GM21423 (cell line): ENCODE data around the gene AKAP3.
A peak's percentile ranks its signal among the peaks of the same experiment; 100 is the strongest.

Experiments used
- ATAC-seq: cut with Tn5 transposase; IDR thresholded peaks from one replicate; pipeline ENCODE4 v1.9.1; 2021; ENCODE audit warnings: mild to moderate bottlenecking, moderate library complexity; ENCODE audit not compliant: unreplicated experiment

AKAP3 gene

GRCh38 chr12:4603421-4603820, 45.4 kb downstream of the AKAP3 start:
- no peak for ATAC-seq

GRCh38 chr12:4595881-4596280, 53.0 kb downstream of the AKAP3 start:
- ATAC-seq: no peak

- ATAC-seq: no peak
These were observed 57.6 kb downstream of the AKAP3 start for GRCh38 chr12:4591180-4591687.

GRCh38 chr12:4589941-4590340, 58.9 kb downstream of the AKAP3 start:
- no peak for ATAC-seq

- no peak for ATAC-seq
These were observed 59.9 kb downstream of the AKAP3 start for GRCh38 chr12:4588916-4589315.

- ATAC-seq: no peak
These were observed 61.7 kb downstream of the AKAP3 start for GRCh38 chr12:4587108-4587507.

GRCh38 chr12:4586500-4586899, 62.4 kb downstream of the AKAP3 start:
- ATAC-seq: no peak

- ATAC-seq: no peak
These were observed 64.0 kb downstream of the AKAP3 start for GRCh38 chr12:4584896-4585295.

GRCh38 chr12:4584281-4584680, 64.6 kb downstream of the AKAP3 start:
- ATAC-seq: no peak

GRCh38 chr12:4580281-4580688, 68.6 kb downstream of the AKAP3 start:
- no peak for ATAC-seq

- ATAC-seq: no peak
These were observed 69.3 kb downstream of the AKAP3 start for GRCh38 chr12:4579305-4580102.

- ATAC-seq: no peak
These were observed 76.2 kb downstream of the AKAP3 start for GRCh38 chr12:4572680-4573079.

GRCh38 chr12:4569261-4569660, 79.6 kb downstream of the AKAP3 start:
- ATAC-seq: no peak

GRCh38 chr12:4567073-4567881, 81.6 kb downstream of the AKAP3 start:
- ATAC-seq: peak; percentile 53

- no peak for ATAC-seq
These were observed 82.4 kb downstream of the AKAP3 start for GRCh38 chr12:4566474-4566873.
